DMS114 treated with DMSO at 0.1 percent for 48 hours (cell line): Measurements from ENCODE around the gene CIRBP.
A peak's percentile ranks its signal among the peaks of the same experiment; 100 is the strongest.

Experiments
- DNase-seq: peaks from one replicate; lab custom pipeline; 2025; ENCODE audit not compliant: unreplicated experiment; lab: John Stamatoyannopoulos, UW

CIRBP gene

DNA sequence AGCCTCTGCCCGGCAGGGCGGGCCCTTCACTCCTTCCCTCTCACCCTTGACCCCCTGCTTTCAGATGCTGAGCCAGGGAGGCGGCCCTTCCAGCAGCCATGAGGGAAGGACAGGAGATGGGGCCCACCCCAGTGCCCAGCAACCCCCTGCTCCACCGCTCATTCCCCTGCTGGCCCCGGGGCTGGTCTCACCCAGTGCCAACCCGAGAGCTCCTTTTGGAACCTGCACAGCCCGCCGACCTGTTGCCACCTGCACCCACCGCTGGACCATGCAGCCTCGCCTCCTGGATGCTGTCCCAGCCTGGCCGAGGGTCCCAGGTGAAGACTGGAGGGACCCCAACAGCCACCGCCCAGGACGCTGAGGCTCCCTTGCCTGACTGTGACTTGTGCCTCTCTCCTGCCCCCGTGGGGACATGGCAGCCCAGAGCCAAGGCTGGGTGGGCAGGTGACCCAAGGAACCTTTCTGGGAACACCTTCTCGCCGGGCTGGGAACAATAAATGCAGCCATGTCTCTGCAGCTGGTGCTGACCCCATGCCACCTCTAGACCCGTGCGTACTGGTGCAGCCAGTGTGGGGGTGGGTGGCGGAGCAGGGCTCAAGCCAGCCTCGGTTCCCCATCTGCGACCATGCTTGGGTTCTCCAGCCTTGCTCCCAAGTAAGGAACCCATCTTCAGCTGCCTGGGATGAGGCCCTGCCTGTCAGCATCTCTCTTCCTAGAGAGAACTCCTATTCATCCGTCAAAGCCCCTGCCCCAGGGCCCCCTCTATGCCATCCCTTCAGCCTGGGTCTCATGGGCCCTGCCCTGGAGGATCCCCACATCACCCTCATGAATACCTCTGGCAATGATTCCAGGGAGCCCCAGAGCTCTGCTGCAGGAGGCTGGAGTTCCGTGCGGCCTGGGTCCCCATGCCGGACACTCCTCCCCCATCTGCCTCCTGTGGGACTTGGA lies 9.9 kb downstream of the CIRBP start:
- no peak for DNase-seq

DNA sequence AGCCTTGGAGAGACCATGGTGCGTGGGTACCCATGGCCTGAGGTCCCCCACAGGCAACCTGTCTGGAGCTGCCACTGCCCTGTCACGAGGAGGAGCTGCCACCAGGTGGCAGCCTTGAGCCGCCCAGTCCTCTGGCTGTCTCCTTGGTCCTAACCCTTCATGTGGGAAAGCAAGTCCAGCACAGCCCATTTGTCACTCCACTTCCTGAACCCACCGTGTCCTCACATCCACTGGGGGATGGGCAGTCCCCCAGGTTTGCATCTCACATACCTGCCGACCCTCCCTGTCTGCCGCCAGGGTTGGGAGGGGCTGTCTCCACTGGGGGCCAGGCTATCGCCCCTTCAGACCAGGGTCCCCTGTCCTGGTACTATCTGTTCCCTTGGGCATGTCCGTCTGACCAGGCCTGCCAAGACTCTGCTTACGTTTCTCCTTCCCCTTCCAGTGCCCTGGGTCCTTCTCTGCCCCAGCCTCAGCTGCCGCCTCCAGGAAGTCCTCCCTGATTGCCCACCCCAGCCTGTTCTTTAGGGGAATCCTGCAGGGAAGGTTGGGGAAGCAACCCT lies 10.7 kb downstream of the CIRBP start:
- DNase-seq = peak; percentile 56

DNA sequence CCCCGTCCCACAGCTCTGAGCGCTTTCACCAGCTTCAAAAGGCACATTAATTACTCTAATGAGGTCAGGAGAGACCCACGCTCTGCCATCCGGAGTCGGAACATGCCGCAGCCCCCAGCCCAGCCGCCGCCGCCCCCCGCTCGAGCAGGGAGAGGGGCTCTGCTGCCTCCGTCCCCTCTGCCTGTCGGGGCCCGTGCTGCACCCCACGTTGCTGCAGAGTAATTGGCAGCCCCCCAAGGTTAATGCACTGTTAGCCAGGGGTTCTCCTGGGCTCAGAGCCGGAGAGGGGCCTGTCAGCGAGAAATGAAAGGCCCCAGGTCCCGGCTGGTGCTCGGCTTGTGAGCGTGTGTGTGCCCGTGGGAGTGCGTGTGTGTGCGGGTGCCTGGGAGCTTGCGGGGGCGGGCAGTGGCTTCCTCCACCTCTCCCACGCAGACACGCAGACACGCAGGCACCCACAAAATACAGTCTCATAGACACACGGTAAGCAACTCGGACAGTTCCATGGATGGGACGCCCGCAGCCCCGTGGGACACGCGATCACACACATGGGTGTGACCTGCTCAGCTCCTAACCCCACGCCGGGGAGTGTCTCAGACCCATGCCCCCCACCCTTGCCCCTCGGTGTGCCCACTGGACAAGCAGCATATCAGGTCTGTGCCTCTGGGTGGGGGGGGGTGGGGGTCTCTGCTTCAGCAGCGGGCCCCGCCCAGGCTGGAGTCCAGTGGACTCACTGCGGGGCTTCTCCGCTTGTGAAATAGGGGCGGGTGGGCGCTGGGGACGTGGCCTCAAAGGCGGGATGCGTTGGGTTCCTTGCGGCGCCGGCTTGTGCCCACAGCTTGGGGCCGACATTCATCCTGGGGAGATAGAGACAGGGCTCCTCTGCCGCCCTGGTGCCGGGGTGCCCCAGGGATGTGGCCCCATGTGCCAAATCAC lies 11.8 kb downstream of the CIRBP start:
- DNase-seq = no peak

DNA sequence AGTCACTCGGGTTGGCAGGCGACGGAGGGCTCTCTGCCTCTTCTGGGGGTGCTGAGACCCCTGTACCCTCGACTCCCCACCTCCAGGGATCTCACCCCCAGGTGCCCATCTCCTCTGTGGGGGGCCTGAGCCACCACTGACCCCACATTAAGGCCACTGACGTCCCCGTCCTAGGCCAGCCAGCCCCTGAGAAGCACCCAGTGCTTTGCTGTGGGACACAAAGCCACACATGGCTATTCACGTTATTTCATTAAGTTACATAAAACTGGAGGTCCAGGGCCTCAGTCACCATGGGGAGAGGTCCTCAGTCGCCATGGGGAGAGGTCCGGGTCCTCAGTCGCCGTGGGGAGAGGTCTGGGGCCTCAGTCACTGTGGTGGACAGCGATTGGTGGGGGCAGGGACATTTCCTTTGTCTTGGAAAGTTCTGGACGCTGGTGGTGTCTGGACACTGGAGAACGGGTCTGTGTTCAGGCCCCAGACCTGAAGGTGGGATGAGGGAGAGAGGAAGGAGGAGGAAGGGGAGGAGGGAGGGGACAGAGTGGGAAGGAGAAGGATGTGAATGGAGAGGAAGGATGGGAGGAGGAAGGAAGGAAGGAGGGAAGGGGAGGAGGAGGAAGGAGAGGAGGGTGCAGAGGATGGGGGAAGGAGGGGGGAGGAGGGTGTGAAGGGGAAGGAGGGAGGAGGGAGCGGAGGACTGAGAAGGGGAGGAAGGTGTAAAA lies 12.6 kb downstream of the CIRBP start:
- no peak for DNase-seq

DNA sequence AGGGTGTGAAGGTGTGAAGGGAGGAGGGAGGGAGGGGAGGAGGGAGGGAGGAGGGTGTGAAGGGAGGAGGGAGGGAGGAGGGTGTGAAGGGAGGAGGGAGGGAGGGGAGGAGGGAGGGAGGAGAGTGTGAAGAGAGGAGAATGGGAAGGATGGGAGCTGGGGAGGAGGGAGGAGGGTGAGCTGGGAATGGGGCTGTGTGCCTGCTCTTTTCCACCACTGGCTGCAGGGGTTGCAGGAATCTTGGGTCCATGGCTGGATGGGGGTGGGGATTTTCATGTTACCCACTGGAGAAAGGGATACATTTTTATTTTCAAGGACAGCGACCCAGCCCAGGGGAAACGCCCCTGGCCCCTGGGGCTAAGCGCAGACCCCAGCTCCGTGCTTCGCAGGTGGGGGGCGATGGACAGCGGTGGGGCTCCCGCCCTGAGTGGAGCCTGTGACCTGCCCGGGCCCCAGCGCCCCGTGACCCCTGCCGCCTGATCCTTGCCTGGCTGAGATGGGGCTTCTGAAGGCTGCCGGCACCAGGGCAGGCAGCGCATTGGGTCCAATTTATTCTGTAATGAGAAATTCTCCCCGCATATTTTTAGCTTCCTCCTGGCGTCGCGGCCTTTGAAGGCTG lies 13.6 kb downstream of the CIRBP start:
- DNase-seq = no peak

DNA sequence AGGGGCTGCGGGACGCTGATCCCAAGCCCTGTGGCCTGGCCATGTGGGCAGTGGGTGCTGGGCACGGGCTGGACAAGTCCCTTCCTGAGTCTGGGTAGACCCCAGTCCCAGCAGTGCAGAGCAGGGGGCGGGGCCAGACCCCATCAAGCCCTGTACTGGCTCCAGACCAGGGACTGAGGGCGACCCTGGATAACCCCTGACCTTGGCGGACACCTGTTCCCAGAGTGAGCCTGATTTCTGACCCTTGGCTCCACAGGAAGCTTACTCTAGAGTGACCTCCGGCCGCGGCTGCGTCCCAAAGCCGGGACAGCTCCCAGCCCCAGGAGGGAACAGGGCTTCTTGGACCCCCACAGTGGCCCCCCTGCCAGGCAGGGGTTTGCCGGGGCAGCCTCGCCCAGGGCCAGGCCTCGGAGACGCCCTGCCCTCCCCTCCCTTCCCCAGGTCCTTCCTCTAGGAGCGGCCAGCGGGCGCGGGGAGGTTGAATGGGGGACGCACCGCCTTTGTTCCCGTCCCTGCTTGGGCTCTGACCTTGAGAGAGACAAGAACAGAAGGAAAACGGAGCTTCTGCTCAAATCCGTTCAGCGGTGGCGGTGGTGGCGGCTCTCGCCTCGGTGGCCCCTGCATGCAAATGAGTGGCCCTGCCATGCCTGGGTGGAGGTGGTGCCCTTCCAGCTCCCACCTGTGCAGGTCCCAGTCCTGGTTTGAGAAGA lies 14.2 kb downstream of the CIRBP start:
- DNase-seq = no peak

DNA sequence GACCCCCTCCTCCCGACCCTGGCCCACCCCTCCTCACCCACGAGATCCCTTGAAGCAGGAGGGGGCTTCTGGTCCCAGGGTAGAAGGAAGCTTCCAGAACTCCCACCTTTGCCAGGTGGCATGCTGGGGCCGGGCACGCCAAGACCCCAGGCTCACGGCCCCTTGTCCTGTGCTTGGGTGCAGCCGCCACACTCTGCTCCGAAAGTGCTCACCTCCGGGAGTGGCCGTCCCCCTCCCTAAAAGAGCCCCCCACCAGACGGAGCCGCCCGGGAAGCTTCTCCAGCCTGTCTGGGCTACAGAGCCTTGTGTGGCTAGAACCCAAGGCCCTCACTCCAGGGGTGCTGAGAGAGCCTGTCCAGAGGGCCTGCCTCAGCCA lies 14.8 kb downstream of the CIRBP start:
- DNase-seq = no peak

DNA sequence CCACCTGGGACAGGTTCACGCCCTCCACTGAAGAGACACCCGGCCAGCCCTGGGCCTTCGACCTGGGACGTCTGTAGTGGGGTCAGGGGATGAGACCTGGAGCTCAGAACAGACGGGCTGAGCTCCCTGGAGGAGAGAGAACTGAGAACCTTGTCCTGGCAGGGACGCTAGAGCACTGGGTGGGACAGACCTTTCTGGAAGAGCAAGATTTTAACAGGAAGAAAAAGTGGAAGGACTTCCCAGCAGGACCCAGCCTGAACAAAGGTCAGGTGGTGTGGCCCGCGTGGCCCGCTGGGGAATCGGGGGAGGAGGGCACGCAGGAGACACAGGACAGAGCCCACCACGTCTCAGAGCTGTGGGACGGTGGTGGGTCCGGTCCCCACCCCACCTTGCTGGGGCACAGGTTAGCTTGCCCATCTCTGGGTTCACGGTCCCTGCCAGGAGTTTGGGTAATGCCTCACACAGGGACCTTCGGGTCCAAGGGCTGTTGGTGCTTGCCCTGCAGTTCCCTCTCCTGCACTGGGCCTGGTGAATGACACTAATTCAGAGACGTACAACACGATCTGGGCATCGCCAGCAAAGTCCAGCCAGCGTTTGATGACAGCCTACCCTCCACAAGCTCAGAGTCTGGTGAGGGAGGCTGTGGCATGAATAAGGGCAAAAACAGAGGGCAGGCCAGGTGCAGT lies 15.3 kb downstream of the CIRBP start:
- DNase-seq = no peak

DNA sequence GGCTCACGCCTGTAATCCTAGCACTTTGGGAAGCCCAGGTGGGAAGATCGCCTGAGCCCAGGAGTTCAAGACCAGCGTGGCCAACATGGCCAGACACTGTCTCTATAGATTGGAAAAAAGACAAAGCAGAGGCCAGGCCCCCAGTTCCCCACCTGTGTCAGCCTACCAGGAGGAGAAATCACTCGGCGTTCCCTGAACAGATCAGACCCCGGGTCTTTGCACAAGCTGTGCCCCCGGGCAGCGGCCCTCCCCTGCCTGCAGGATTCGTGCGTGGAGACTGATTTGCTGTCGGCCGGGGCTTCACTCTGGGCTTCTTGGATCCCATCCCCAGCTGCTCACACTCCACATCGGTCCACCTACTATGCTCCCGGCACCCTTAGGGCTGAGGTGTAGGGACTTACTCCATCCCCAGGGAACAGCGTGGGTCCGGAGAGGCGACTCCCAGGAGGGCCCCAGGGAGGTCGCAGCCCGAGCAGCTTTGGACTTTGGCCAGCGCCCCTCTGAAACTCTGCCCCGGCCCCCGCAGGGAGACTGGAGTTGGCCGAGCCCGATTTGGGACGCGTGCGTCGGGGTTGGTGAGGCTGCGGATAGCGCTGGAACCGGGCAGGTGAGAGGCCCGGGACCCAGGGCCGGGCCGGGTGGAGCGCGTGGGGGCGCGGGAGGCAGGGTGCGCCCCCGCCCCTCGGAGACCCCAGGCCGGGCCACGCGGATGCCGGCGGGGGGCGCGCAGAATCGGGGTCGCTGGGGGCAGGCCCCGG lies 16.0 kb downstream of the CIRBP start:
- no peak for DNase-seq

DNA sequence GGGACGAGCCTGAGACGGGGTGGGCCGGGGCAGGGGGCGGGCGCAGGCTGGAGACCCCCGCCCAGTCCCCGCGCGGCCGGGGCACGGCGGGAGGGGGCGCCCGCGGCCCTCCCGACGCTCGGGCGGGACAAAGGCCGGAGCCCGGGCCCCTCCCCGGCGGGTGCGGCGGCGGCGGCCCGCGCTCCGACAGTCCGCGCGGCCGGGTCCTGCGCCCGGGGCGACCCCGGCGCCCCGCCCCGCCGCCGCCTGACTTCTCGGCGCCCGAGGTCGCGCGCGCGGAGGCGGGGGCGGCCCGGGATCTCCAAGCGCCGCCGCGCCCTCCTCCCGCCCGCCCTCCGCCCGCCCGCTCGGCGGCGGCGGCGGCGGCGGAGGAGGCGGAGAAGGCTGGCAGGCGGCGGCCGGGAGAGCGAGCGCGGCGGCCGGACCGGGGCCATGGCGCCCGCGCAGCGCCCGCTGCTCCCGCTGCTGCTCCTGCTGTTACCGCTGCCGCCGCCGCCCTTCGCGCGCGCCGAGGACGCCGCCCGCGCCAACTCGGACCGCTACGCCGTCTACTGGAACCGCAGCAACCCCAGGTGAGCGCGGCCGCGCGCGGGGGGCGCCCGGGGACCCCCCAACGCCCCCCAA lies 16.7 kb downstream of the CIRBP start, which contains the start of gene EFNA2:
EFNA2 (plus strand) TSS at position 137 of the 624 bp plus-strand sequence; CDS start at position 433, 296 bp downstream.
- DNase-seq = no peak

DNA sequence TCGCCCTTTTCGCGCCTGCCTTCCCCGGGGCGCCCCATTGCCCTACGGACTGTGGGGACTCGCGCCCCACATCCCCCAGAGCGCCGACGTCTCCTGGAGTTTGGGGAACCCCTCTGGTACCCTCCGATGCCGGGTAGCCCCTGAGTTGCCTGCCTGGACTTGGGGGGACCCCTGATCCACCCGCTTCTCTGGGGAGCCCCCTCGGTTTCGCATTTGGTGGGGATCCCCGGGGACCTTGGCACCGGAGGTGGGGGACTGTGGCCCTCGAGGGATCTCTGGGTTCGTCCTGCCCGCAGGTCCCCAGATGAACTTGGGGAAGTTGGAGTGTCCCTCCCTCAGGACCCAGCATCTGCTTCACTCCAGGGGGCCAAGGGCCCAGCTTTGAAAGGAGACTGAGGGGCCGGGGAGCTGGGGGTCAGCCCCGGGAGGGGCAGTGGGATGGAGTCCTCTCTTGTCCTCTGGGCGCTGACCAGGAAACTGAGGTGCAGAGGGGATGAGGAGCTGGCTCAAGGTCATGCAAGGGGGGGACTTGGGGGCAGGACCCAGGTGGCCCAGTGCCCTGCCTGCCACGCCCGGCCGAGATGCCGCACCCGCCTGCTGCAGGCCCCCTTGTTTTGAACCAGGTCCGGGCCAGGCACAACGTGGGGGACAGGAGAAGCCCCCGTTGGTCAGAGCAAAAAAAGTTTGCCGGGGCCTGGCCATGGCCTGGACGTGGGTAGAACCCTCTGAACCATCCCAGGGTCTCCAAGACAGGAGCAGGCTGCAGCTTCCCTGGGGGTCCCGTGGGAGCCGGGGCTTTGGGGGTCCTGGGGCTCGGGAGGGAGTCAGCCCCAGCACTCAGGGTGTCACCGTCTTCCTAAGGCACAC lies 17.6 kb downstream of the CIRBP start:
- no peak for DNase-seq

DNA sequence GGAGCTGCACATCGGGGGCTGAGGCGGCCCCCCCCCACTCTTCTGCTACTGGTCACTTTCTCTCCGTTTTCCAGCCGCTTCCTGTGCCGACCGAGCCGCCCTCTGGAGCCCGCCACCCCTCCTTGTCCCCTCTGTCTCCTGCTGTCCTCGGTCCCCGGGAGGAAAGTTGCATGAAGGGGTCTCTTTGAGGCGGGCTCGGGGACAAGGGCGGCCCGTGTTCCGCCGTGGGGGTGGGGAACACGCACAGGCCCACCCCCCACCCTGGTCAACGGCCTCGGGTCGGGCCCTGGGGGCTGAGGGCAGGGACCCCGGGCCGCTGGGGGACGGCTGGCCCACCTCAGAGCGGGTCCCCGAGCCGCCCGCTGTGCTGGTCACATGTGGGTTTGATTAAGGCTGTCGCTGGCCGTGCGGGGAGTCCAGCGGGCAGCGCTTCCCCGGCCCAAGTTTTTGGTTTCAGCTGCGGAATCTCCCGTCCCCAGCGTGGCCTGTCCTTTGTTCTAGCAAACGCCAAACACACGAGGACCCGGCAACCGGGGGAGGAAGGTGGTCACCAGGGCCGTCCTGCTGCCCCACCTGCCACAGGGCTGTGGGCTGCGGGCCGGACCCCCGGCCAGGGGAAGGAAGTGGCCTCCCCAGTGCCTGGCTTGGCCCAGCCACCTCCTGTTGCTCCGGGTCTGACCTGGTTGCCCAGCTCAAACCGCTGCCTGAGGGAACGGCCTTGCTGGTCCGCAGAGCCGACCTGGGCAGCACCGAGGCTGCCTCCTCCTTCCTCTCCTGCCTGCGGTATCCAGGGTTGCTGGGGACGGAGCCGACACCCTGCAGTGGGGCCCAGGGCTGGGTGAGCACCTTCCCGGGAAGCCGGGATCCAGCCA lies 18.5 kb downstream of the CIRBP start:
- no peak for DNase-seq

DNA sequence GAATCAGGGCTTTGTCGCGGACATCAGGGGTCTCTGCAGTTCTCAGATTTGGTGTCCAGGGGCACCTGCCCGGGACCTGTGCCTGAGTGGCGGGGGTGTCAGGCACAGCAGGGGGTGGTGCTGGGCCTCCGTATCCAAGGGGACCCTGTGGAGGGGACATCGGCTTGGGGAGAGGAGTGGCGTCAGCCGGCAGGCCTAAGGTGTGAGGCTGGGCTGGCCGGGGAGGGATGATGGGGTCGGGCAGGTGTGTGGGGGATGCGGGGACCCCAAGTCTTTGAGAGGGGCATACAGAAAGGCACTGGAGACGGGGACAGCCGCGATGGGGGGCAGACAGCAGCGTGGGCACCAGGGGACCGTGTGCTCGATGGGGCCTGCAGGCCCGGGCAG lies 19.1 kb downstream of the CIRBP start:
- no peak for DNase-seq

DNA sequence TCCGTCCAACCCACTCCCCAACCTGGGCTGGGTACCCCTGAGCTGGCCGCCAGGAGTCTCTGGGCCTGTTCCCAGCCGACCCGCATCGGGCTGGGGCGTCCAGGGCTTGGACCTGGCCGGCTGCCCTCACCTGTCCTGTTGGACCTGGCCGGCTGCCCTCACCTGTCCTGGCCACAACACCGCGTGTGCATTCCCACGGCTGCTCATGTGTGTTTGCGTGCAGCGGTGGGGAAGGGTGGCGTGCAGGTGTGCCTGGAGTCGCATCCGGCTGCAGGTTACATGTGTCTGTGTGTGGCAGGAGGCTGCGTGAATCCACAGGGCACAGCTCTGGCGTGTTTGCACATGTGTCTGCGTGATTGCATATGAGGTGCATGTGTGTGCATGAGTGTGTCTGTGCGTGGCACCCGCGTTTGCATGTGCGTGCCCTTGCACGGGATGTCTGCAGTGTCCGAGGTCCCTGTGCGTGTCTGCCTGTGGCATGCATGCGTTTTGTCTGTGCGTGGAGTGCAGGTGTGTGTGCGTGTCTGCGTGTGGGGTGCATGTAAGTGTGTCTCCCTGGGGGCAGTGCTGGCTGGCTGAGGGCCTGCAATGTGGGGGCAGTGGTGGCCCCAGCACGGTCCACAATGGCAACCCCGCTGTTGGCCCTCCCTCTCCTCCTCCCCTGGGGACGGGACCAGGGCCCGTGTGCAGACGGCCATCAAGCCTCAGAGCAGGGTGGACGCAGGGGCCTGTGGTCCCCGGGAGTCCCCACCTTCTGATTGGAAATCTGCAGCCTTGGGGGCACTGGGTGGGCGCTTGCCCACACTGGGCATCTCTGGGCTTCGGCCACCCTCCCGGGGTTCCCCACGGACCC lies 19.9 kb downstream of the CIRBP start:
- no peak for DNase-seq

DNA sequence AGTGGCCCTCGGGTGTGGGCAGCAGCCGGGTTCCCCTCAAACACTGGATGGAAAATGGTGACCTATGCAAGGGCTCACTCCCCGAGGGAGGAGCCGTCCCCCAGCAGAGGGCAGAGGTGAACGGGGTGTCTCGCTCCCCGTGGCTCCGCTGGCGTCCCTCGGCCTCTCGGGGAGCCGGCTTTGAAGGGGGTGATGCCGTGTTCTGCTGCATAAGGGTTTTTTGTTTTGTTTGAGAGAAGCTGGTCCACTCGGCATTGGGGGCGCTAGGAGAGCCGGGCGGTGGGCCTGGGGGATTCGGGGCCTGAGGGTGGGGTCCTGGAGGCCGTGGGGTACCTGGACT lies 20.5 kb downstream of the CIRBP start:
- DNase-seq = no peak
